HG02759 (cell line): Measurements from ENCODE around the gene HDHD5.

Experiments
- ATAC-seq: cut with Tn5 transposase; IDR thresholded peaks from one replicate; pipeline ENCODE4 v1.9.1; 2021; ENCODE audit warnings: mild to moderate bottlenecking, moderate library complexity; ENCODE audit not compliant: unreplicated experiment

HDHD5 gene

DNA sequence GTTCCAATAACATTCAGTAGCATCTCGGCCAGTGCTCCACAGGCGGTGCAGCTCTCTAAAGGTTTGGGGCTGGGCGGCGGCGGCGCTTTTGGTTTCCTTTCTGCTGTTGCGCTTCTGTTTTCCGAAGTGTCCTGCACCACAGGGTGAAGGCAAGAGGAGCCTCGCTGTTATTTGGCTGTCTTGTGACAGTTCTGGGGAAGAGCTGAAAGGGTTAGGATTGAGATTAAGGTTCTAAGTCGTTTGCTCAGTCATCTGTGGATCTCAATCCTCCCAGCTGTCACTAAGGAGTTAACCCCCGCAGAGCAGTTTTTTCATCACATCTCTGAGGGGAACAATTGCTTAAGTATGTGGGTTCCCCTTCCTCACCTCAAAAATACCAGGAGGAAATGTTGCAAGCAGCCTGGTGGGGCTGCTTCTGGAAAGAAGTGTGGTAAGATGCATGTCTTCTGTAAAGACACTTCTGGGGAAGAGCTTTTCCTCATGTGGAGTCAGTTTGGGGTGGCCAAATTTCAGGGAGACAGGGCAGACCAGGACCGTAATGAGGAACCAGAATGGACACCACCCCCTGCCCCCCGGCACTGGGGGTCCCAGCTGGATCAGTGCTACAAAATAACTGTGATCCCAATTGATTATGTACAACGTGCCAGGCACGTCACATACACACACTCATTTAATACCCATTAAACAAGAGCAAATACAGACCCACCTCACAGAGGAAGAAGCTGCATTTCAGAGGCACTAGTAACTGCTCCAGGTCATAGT lies 52.1 kb downstream of the HDHD5 start:
- no peak for ATAC-seq

DNA sequence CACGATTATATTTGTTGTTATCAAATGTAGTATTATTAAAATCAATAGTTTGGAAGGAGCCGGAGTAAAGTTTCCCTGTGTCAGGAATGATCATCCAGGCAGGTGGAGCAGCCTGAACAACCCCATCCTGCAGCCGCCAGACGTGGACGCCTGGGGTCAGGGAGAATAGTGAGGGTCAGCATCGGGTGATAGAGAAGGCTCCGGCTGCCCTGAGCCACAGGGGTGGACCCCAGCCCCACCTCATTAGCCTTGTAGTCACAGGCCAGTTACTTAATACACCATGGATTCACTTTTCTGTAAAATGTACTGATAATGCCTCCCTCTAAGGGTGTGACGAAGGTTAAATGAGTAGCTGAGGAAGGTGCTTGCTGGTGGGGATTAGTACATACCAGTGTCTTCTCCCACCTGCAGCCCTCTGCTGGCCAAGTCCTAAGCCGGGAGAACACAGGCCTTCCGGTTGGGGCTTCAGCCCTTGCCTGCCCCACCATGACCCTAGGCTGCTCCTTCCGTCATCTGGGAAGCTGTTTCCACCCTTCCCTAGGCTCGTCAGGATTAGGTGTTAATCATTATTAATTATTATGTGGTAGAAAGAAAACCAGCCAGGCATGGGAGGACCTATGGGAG lies 52.8 kb downstream of the HDHD5 start:
- no peak for ATAC-seq

DNA sequence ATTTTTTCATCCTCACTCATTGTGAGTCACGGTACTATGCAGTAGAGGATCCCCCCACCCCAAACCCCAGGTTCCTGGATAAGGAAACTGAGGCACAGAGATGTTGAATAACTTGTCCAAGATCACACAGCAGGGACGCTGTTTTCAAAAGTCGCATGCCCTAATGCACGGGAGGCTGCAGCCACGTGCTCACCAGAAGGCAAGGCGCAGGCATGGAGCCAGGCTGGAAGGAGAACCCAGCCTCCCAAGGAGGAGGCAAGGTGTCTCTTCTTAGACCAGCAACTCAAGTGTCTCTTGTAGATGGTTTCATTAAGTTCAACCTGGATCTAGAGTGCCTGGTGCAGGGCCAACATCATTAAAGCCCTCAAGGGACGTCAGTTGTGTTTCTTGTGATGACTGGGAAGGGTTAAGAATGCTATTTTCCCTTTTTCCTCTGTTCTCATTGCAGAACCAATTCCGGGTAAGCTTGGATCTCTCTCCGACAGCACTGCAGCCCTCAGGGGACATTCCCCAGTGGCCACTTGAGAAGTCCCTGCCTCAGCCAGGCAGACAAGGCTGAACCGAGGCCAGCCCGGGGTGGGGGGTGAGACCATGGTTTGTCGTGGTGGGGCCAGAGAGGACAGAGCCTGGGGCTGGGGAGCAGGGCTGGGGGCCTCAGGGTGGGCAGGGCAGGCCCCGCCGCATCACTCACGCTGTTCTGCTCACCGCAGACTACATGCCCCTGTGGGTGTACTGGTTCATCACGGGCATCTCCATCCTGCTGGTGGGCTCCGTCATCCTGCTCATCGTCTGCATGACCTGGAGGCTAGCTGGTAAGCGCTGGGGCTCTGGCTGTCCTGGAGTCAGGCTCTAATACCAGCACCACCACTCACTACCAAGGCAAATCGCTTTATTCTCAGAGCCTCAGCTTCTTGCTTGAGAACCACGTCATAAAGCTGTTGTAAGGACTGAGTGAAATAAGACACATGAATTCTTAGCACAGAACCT lies 53.6 kb downstream of the HDHD5 start:
- ATAC-seq: no peak

DNA sequence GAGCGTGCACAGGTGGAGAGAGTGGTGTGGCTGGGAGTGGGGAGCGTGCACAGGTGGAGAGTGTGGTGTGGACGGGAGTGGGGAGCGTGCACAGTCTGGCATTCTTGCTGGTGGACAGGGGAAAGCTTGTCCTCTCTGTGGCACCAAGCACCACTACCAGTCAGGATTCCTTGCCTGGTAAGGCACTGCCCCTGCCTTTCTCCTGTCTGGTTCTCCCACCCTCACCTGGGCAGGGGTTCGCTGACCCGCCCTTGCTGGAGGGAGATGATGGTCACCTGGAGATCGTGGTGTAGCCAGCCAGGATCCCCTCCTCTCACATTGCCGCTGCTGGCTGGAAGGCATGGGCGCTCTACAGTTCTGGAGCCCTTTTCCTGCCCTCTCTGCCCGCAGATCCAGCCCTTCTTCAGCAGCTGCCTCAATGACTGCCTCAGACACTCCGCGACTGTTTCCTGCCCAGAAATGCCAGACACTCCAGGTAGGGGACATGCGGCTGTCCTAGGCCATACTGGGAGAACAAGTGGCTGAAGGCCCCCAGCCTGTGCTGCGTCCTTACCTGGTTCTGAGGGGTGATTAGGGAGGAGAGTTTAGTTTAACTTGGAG lies 54.6 kb downstream of the HDHD5 start:
- no peak for ATAC-seq

DNA sequence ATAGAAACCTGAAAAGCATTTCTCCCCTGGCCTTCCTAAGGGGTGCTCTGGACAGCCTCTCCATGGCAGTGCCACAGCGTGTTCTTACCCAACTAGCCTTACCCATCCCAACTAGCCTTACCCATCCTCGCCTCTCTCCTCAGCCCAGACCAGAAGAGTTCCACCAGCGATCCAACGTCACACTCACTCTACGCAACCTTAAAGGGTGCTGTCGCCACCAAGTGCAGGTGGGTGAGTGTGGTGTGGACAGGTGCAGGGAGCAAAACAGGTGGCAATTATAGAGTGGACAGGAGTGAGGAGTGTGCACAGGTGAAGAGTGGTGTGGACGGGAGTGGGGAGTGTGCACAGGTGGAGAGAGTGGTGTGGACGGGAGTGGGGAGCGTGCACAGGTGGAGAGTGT lies 55.7 kb downstream of the HDHD5 start:
- ATAC-seq: no peak

DNA sequence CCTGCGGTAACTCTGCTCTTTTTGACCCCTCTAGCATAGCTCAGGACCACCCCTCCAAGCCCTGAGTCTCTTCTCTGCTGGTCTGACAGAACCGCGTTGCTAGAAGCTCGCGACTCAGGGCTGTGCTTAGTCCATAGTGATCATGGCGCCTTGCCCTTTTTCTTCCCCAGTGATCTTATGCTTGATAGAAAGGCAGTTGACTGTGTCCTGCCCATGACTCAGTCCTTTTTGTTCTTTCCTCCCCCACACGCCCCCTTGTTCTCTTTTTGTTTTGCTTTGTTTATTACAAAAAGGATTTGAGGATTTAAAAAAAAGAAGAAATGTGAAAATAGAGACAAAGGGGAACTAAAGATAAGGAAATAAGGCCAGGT lies 56.8 kb downstream of the HDHD5 start:
- ATAC-seq: no peak

DNA sequence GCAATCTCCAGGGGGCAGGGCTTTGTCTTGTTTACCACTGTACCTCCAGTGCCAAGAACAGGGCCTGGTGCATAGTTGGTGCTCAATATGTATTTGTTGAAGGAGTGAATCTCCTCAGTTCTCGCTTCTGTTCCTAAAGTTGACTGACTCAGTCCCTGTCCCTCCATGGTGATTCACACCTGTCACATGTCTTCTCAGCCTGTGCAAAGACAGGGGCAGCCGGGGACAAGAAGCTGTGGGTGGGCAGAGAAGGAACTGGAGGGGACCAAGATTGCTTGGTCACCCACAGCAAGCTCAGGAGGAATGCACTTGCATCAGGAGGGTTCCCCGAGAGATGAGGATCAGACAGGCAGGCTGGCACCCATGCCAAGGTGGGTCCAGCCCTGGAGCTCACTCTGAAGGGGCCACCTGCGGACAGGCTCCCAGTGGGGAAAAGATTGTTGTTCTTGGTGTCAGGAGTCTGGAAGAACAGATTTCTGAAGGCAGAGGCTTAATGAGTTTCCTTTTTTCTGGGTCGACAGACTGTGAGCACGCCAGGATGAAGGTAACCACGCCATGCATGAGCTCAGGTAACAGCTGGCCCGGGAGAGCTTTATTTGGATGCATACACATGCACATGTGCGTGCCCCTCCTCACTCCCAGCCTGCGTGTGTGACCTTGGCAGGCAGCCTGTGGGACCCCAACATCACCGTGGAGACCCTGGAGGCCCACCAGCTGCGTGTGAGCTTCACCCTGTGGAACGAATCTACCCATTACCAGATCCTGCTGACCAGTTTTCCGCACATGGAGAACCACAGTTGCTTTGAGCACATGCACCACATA lies 57.4 kb downstream of the HDHD5 start:
- ATAC-seq: no peak

DNA sequence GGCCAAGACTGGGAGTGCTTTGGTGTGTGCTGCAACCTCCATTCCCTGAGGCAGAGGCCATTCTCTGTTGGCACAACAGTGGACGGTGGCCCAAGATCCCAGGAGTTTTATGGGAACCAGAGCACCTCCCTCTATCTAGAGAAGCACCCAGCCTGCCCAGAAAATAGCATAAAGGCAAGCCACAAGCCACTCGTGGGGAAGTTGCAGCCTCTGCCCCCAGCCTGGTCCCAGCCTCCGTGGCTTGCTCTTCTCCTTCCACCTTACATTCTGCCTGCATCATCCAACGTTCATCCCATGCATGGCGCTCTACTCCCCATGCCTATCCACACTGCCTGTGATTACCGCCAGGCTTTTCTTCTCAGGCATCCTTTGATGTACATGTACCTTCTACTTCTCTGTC lies 58.5 kb downstream of the HDHD5 start:
- ATAC-seq: no peak

DNA sequence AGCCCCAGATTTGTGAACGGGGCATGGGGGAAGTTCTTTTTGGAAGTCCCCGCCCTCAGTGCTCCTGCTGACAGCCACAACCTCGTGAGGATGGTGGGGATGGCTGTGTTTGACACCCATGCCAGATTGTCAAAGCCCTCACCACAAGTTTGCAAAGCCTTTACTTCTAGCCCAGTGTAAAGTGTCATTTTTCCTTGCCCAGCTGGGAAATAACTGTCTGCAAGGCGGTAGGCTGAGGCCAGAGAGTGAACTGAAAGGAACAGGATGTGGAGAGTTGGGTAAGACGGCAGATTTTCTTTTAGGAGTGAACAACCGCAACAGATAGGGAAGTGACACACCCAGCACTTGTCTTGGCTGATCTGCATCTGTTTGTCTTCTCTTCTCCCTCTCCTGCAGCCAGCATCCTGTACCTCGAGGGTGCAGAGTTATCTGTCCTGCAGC lies 60.7 kb downstream of the HDHD5 start:
- no peak for ATAC-seq

DNA sequence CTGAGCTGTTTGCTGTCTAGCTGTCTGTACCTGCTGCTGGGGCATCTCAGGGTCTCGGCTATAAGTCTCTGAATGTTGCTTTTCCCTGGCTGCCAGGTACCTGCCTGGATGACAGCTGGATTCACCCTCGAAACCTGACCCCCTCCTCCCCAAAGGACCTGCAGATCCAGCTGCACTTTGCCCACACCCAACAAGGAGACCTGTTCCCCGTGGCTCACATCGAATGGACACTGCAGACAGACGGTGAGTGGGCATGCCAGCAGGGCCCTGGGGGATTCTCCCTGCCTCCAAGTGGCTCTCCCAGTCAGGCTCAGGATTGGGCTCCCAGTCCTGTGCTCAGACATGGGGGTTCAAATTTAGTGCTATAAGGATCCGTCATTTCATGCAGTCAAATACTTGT lies 61.4 kb downstream of the HDHD5 start:
- no peak for ATAC-seq

DNA sequence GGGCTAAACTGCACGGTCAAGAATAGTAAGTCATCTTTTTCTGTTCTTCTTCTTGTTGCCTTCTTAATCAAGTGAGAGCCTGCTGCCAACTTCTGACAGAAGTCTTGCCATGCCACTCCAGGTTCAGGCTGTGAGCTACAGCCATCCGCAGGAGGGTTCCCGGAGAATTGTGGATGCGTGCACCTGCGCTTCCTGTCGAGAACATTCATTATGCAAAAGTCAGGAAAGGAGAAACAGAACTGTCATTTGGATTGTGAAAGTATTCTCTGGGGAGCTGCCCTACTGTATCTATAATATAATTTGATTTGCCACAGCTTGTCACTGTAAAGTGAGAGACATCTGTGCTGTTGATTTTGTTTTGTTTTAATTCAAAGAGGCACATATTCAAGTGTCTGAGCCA lies 62.0 kb downstream of the HDHD5 start:
- no peak for ATAC-seq

DNA sequence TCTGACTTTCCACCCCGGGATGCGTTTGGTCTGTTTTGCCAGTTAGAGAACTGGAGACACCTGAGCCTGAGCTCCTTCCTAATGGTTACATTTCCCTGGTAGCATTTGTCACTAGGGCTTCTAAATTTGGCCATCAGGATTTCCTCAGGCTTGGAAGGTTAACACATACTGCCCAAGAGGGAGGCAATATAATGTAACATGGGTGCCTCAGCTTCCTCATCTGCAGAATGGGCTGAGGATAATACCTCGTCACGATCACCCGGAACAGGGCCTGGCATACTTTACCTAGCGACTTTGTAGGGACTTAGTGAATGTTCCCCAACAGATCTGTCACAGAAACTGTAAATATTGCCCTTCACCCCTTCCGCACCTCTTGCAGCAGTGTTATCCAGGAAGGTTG lies 63.0 kb downstream of the HDHD5 start:
- no peak for ATAC-seq

DNA sequence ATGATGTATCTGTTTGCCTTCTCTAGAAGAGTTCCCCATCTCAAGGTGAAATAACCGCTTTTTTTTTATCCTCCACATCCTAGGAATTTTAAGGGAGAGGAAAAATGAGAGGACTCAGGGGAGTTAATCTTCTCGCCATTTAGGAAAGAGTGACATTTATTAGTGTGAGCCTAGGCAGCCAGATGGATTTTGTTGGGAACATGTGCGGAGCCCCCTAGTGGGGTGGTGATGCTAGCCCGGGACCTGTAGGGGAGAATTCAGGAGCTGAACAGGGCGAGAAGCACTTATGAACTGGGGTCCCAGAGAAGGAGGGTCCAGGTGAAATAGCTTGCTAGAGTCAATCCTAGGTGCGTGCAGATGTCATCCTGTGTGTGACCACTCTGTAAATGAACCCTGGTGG lies 63.5 kb downstream of the HDHD5 start:
- ATAC-seq: no peak

DNA sequence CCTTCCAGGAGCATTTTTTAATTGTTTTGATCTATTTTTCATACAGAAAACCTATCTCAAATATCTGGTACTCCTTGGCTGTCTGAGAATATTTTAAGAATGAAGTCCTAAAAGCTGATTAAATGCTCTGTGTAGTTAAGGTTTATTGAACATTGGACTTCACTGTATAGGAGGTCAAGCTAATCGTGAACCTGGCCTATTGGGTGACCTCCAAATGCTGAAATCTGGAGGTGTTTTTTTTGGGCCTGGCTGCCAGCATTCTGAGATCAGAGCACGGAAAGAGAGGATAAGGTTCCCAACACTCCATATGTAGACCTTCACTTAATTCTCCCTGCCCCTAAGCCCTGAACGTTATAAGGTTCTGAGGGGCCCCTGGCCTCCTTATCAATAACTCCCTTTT lies 66.0 kb downstream of the HDHD5 start:
- ATAC-seq: no peak

DNA sequence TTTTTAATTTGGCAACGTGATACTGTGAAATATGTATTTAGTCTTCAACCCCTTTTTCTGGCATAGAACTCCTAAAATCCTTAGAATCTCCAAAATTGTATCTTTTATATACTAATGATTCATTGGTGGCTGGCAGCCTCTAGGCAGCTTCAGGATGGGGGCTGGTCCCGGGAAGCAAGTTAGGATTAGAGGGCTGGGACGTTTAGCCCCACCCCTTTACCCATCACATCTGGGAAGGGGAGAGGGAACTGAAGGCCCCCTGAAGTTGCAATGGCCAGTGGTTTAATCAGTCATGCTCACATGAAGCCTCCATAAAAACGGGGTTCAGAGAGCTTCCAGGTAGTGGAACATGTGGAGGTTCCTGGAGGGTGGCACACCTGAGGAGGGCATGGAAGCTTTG lies 67.2 kb downstream of the HDHD5 start:
- ATAC-seq: no peak

DNA sequence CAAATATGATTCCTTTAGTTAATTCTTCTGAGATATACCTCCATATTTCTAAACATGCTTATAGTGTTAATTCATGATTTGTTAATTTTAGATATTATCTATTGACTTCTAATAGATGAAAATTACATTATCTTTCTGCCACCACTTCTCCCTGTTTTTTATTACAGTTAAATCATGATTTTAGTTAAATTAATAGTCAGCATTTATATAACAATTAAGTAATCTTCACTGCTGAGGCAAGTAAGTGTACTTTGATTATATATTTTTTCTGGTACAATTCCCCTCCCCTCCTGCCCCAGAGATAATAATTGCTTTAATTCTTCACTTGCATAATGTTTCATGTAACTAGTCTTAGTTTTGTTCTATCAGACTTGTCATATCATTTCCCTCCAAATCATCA lies 68.5 kb downstream of the HDHD5 start:
- no peak for ATAC-seq
